ENCODE data around the gene TUBGCP6.
A peak's percentile ranks its signal among the peaks of the same experiment; 100 is the strongest.
"Not testable (repeated sequence)": the region's sequence is repeated elsewhere in the genome, so short reads cannot be mapped to it uniquely, and the experiment has no call there.

TUBGCP6 gene

GRCh38 chr22:50278461-50278860 is 33.6 kb upstream of the TUBGCP6 start:
- no peak for DNase-seq

GRCh38 chr22:50277761-50278160 is 32.9 kb upstream of the TUBGCP6 start:
- DNase-seq, result no peak

GRCh38 chr22:50276143-50276542 is 31.3 kb upstream of the TUBGCP6 start:
- no peak for DNase-seq

- DNase-seq, result no peak
Measured at GRCh38 chr22:50275181-50276055, 30.6 kb upstream of the TUBGCP6 start.

GRCh38 chr22:50274771-50275170 is 29.9 kb upstream of the TUBGCP6 start:
- DNase-seq, result no peak

GRCh38 chr22:50274311-50274710 is 29.5 kb upstream of the TUBGCP6 start:
- DNase-seq, result no peak

- not testable (repeated sequence) for DNase-seq
Measured at GRCh38 chr22:50273781-50274180, 29.0 kb upstream of the TUBGCP6 start.

- not testable (repeated sequence) for DNase-seq
Measured at GRCh38 chr22:50273352-50273751, 28.5 kb upstream of the TUBGCP6 start.

- no peak for DNase-seq
Measured at GRCh38 chr22:50272044-50272802, 27.4 kb upstream of the TUBGCP6 start.

- no peak for DNase-seq
Measured at GRCh38 chr22:50271519-50271970, 26.7 kb upstream of the TUBGCP6 start.

GRCh38 chr22:50270666-50271394 is 26.0 kb upstream of the TUBGCP6 start:
- no peak for DNase-seq

- DNase-seq, result peak; percentile 80
Measured at GRCh38 chr22:50269970-50270665, 25.3 kb upstream of the TUBGCP6 start, which contains the start of gene MAPK11. Gene MAPK11 (minus strand): TSS chr22:50270380. CDS start chr22:50270292, 88 bp downstream.

GRCh38 chr22:50269573-50269969 is 24.7 kb upstream of the TUBGCP6 start:
- no peak for DNase-seq

- DNase-seq, result no peak
Measured at GRCh38 chr22:50268655-50269113, 23.9 kb upstream of the TUBGCP6 start.

GRCh38 chr22:50267591-50268390 is 23.0 kb upstream of the TUBGCP6 start:
- DNase-seq, result peak; percentile 77

GRCh38 chr22:50266994-50267393 is 22.2 kb upstream of the TUBGCP6 start:
- DNase-seq, result no peak

- DNase-seq, result no peak
Measured at GRCh38 chr22:50264946-50265669, 20.3 kb upstream of the TUBGCP6 start.

GRCh38 chr22:50264104-50264745 is 19.4 kb upstream of the TUBGCP6 start:
- no peak for DNase-seq

GRCh38 chr22:50262973-50263617 is 18.3 kb upstream of the TUBGCP6 start:
- no peak for DNase-seq

- no peak for DNase-seq
Measured at GRCh38 chr22:50262460-50262911, 17.7 kb upstream of the TUBGCP6 start.
